GM13976 (cell line): Measurements from ENCODE around the gene RPS6KA2.

Experiments
- DNase-seq: peaks from one replicate; pipeline ENCODE4 v3.0.0; 2012; ENCODE audit warnings: low spot score
- in situ Hi-C: fragments of 300-500 bp; cut with MboI; formaldehyde crosslinking; loops from one replicate; pipeline ENCODE4 v1.12.0; 2022; ENCODE audit warnings: low sequenced_read_pairs, mixed read lengths, inconsistent platforms; ENCODE audit not compliant: unreplicated experiment
- TF ChIP-seq, protein P1 (sequence below): IDR thresholded peaks from 2 replicates; pipeline ENCODE4 v1.5.1; 2012; ENCODE audit warnings: borderline replicate concordance, mild to moderate bottlenecking; ENCODE audit not compliant: insufficient read depth; ENCODE audit errors: extremely low read depth, missing control alignments, control extremely low read depth

RPS6KA2 gene

DNA sequence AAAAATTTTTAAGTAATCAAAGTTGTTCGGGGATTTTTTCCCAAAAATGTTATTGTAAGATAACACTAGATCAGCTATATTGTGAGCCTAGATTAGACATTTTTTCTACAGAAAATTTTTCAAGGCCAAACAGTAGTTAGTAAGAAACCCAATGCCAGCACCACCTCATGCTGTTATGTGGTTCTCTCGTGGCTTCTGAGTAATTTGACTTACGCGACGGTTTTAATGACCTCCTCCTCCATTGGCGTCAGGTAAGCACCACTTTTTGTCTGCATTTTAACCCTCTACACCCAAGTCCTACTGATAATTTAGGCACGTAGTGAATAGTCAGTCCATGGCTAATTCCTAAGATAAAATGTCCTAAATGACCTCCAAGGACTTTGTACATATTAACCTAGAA is 9.7 kb downstream of the RPS6KA2 start:
- DNase-seq: no peak
- in situ Hi-C loops: no loop called here
- TF ChIP-seq, protein P1, sequence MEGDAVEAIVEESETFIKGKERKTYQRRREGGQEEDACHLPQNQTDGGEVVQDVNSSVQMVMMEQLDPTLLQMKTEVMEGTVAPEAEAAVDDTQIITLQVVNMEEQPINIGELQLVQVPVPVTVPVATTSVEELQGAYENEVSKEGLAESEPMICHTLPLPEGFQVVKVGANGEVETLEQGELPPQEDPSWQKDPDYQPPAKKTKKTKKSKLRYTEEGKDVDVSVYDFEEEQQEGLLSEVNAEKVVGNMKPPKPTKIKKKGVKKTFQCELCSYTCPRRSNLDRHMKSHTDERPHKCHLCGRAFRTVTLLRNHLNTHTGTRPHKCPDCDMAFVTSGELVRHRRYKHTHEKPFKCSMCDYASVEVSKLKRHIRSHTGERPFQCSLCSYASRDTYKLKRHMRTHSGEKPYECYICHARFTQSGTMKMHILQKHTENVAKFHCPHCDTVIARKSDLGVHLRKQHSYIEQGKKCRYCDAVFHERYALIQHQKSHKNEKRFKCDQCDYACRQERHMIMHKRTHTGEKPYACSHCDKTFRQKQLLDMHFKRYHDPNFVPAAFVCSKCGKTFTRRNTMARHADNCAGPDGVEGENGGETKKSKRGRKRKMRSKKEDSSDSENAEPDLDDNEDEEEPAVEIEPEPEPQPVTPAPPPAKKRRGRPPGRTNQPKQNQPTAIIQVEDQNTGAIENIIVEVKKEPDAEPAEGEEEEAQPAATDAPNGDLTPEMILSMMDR: no peak

DNA sequence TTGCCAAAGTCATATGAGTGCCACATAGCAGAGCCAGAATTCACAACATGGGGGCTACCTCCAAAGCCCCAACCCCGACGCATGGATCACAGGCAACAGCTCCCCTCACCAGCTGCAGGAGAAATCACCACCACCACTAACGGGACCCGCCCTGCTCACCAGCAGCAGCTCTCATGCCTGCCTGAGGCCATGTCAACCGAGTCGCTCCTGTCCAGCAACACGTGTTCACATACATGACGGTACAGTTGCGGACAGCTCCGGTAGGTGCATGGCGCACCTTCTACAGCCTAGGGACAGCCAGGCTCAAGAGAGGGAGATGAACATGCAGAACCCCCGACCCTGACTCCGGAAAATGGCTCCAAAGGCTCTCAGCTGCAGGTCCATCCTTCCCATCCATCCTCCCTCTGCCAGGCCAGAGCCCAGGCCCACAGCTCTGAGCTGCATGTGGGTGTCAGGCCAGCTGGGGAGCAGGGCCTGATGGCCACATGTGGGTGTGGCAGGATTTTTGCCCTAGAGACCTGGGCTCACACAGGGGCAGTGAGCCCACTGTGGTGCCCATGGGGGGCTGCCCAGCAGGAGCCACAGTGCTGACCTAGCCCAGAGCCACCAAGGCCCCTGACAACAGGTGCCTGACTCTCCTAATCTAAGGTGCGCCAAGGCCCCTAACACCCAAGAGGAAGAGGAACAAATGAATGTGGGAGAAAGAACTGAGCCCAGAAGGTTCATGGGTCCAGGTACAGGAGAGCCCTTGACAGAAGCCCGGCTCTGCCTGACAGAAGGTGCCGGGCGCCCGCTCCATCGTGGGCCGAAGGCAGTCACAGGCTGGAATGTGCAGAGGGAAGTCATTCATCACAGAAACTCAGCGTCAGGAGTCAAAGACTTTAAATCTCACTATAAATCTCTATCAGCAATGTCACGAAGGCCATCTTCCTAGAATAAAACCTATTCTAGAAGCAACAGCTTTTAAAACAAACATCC is 10.5 kb downstream of the RPS6KA2 start:
- in situ Hi-C loops: no loop called here
- TF ChIP-seq, protein P1: no peak
- no peak for DNase-seq

DNA sequence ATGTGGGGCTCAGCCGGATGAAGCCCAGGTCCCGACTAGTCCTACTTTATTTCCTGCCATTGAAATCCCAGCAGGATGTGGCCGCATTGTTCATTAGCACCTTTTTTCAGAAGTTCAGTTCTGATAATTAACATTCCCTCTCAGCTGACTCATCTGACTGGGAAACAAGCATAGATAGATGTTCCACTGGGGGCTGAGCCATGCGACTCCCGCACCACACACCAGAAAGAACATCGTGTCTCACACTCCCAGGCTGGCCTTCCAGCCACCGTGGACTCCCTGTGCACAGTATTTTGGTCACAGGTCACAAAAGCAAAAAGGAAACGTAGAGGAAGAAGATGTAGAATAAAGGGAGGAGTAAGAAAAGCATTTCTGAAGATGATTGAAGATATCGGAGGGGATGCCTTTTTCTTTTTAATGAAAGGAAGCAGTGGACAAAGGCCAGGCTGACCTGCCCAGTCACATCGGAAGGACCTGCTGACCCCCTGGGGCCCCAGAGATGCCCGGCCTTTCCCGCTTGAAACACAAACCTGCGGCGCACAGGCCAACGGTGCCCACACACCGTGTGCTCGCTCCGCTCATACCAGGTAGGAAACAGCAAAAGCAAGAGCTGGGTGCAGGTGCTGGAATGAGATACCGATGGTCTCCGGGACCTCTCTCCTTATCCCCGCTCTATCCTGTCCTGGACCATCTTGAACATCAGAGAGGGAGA is 11.8 kb downstream of the RPS6KA2 start:
- no peak for DNase-seq
- in situ Hi-C loops: no loop called here

DNA sequence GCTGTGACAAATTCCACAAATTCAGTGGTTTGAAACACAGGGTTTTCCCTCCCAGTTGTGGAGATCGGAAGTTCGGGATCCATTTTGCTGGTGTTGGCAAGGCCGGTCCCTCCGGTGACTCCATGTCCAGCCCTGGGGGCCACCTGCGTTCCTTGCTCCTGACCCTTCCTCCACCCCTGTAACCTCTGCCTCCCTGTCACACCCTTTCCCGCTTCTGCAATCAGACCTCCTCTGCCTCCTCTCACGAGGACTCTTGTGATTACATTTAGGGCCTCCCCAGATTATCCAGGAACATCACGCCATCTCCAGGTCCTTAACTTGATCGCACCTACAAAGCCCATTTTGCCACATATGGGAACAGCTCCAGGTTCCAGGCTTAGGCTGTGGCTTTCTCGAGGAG is 12.5 kb downstream of the RPS6KA2 start:
- in situ Hi-C loops: no loop called here
- TF ChIP-seq, protein P1: no peak
- DNase-seq: no peak

More for the DNA sequence above, 11.8 kb downstream of the RPS6KA2 start:
- TF ChIP-seq, protein P1: no peak

DNA sequence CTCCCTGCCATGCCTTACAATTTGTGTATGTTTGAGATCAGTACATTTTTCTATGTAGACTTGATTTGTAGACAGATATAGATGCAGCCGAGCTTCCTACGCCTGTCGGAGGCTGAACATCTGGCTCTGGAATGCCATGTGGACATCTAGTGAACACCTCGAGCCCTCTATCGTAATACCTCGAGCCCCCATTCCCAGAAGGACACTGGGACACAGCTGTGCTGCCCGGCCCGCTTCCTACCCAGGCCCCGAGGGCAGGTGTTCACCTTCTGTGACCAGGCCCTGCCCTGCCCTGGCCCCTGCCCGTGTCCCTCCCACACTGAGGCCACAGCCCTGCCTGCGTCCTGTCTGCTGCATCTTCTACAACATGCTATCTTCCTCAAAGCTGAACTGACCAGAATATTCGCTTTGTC is 12.9 kb downstream of the RPS6KA2 start:
- DNase-seq: no peak
- in situ Hi-C loops: no loop called here
- TF ChIP-seq, protein P1: no peak

DNA sequence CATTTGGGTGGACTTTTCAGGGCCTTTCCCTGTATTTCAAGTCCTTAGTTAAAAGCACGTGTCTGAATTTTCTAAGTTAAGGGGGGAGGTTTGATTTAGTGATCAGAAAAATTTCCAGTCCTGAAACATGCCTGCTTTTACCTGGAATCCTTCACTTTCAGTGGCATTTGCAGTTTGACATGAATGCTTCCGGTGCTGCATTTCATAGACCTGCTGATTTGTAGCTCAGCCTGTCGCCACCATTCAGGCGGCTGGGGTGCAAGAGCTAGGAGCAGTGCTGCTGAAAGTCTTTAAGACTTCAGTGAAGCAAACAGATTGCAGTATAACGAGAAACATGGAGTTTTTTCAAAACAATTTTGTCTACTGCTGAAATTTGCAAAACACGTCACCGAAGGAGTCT is 14.0 kb downstream of the RPS6KA2 start:
- in situ Hi-C loops: no loop called here
- TF ChIP-seq, protein P1: no peak
- no peak for DNase-seq
